ENCODE results near the gene ELK4. TPM values are rescaled to one million over a fixed set of nuclear protein-coding genes. Genes with fewer than 3 reads are reported as not detected.

Gene ELK4
- polyA plus RNA-seq, 2 of the 4 experiments (the other 2 are of a cell fraction) = 5.8 to 11.9 TPM

DNA sequence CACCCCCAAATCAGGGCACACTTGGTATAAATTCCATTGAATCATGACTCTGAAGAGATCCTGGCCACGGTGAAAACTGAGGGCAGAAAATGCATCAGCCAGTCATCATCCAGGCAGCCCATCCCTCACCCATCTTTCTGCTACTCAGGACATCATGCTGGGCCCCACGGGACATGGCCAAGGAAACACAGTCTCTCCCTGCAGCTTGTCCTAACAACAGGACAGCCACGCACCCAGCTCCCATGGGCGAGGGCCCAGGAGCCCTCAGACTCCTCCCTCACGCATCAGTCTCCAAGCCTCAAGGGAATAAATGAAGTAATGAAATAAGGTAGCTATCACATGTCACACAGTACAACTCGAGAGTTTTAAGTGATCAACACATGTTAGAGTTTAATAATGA lies 37.8 kb downstream of the ELK4 start:
- no peak for FAIRE-seq
- WGBS (ENCODE audit: missing lambda C conversion rate) = 70% methylated on average over 6 of the region's 6 CpGs
- H3K4me3 ChIP-seq = no peak overlapping the region
- no peaks in the 10 kb centered on the region for H3K4me1 ChIP-seq
- H3K27ac ChIP-seq = no peak overlapping the region
- DNase-seq (ENCODE audit: low read depth in 1 of 2, low spot score in 1 of 2) = no peak
- ChIA-PET POLR2A (no interaction called here), CTCF (interaction anchor here (1.3 to 12.3 kb wide), 11 partner anchors 13 to 383 kb away, joined by 3 to 423 read pairs (median 20); partner anchors contain the start of gene ELK4)
- no peaks in the 10 kb centered on the region for H3K9me3 ChIP-seq
- TF ChIP-seq HOXA7 (CRISPR knock-in tag; IDR thresholded peaks at IDR 0.05) = no peak
- no peak for TF ChIP-seq RAD21 (conservative IDR thresholded peaks at IDR 0.05 in 1 of 2, IDR thresholded peaks at IDR 0.05 in 1 of 2)
- TF ChIP-seq POLR2A (IDR thresholded peaks at IDR 0.05; ENCODE audit: low read length) = no peak
- no peak for TF ChIP-seq EHF (CRISPR knock-in tag; IDR thresholded peaks at IDR 0.05)
- no peak for TF ChIP-seq RARB (CRISPR knock-in tag; IDR thresholded peaks at IDR 0.05)
- no peak for TF ChIP-seq ZSCAN20 (CRISPR knock-in tag; IDR thresholded peaks at IDR 0.05)
- TF ChIP-seq, protein P1, sequence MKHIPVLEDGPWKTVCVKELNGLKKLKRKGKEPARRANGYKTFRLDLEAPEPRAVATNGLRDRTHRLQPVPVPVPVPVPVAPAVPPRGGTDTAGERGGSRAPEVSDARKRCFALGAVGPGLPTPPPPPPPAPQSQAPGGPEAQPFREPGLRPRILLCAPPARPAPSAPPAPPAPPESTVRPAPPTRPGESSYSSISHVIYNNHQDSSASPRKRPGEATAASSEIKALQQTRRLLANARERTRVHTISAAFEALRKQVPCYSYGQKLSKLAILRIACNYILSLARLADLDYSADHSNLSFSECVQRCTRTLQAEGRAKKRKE (CRISPR knock-in tag; IDR thresholded peaks at IDR 0.05; ENCODE audit: low read depth) = no peak
- no peak for TF ChIP-seq CEBPB (IDR thresholded peaks at IDR 0.05)
- TF ChIP-seq ZFP36 (IDR thresholded peaks at IDR 0.05; ENCODE audit: borderline replicate concordance, partially characterized antibody) = no peak
- no peak for TF ChIP-seq ELK1 (IDR thresholded peaks at IDR 0.05; ENCODE audit: low read depth, low read length)
- no peak for TF ChIP-seq TFCP2L1 (CRISPR knock-in tag; IDR thresholded peaks at IDR 0.05)
- no peak for TF ChIP-seq HEYL (CRISPR knock-in tag; IDR thresholded peaks at IDR 0.05)
- no peak overlapping the region for H3K4me2 ChIP-seq
- no peak for ATAC-seq

DNA sequence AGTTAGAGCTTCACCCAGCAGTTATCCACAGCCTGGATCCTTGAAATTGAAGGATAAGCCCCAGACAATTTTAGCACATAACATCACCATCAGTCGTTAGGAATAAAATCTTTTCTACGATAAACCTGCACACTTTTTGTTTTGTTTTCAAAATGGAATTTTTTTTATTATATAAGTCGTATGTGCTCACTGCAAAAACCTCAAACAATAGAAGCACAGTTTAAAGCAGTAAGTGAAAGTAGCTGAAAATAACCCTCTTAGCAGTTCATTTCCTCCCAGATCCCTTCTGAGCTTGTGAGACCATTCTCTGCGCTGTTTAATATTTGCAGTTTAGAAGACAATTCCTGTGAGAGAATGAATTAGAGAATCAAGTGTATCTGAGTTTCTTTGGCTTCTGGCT lies 38.3 kb downstream of the ELK4 start:
- Histone ChIP-seq H3K4me2 (no peak overlapping the region), H3K4me3 (no peak overlapping the region), H3K4me1 (no peaks in the 10 kb centered on the region), H3K27ac (no peak overlapping the region), H3K9me3 (no peaks in the 10 kb centered on the region)
- POLR2A ChIA-PET = no interaction called here
- DNase-seq (ENCODE audit: low read depth in 1 of 2, low spot score in 1 of 2) (no peak), FAIRE-seq (no peak), ATAC-seq (no peak)
- TF ChIP-seq, protein P2, sequence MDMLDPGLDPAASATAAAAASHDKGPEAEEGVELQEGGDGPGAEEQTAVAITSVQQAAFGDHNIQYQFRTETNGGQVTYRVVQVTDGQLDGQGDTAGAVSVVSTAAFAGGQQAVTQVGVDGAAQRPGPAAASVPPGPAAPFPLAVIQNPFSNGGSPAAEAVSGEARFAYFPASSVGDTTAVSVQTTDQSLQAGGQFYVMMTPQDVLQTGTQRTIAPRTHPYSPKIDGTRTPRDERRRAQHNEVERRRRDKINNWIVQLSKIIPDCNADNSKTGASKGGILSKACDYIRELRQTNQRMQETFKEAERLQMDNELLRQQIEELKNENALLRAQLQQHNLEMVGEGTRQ (IDR thresholded peaks at IDR 0.05) = no peak
- no peak for TF ChIP-seq HES2 (IDR thresholded peaks at IDR 0.05)
- TF ChIP-seq RNF2 (IDR thresholded peaks at IDR 0.05; ENCODE audit: borderline replicate concordance, low read depth) = no peak
- TF ChIP-seq, protein P3, sequence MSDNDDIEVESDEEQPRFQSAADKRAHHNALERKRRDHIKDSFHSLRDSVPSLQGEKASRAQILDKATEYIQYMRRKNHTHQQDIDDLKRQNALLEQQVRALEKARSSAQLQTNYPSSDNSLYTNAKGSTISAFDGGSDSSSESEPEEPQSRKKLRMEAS (IDR thresholded peaks at IDR 0.05) = no peak
- TF ChIP-seq ELK1 (IDR thresholded peaks at IDR 0.05; ENCODE audit: low read depth, low read length) = no peak
- TF ChIP-seq NR3C1 (IDR thresholded peaks at IDR 0.05) = no peak
- 86% methylated on average over 4 of the region's 4 CpGs for WGBS (ENCODE audit: missing lambda C conversion rate)
- CTCF ChIA-PET = interaction anchor here (1.5 to 12.3 kb wide), 10 partner anchors 13 to 384 kb away, joined by 3 to 423 read pairs (median 24); partner anchors contain the start of gene ELK4

- ChIA-PET CTCF (interaction anchor here (0.6 to 12.3 kb wide), 50 partner anchors 9 to 385 kb away, joined by 3 to 423 read pairs (median 7); partner anchors contain the start of genes ELK4 and SLC45A3), POLR2A (interaction anchor here (0.7 to 2.2 kb wide), 4 partner anchors 10 to 66 kb away, joined by 5 to 26 read pairs (median 9); partner anchors contain the start of gene ELK4)
- Histone ChIP-seq H3K4me1 (peaks cover 3% of the 10 kb centered on the region; the same call in 1 of the 3 replicates), H3K27ac (peak overlapping the region in 1 of 2 experiments; percentile 72; a peak in 3 of 6 replicates), H3K4me3 (peak overlapping the region; percentile 37; the same call in 2 of the 3 replicates), H3K9me3 (no peaks in the 10 kb centered on the region), H3K4me2 (peak overlapping the region; percentile 85)
- TF ChIP-seq CTCF (IDR thresholded peaks at IDR 0.05) (no peak), NR3C1 (IDR thresholded peaks at IDR 0.05) (no peak)
- WGBS (ENCODE audit: missing lambda C conversion rate) = 76% methylated on average over 12 of the region's 14 CpGs
- no peak for ATAC-seq
- no peak for DNase-seq (ENCODE audit: low read depth in 1 of 2, low spot score in 1 of 2)
- no peak for FAIRE-seq
These were observed 39.3 kb downstream of the ELK4 start for GRCh38 chr1:205592443-205593003.
